22Rv1 (cell line): ENCODE data around the gene PAPSS2.

Source experiments
- CTCF ChIP-seq: fragments of 450-650 bp; IDR thresholded peaks from 2 replicates; pipeline ENCODE4 v1.5.1; 2017; ENCODE audit warnings: mild to moderate bottlenecking
- ZFX ChIP-seq: fragments of 450-650 bp; IDR thresholded peaks from 2 replicates; pipeline ENCODE4 v1.6.1; 2017; ENCODE audit warnings: antibody characterized with exemption, borderline replicate concordance

GRCh38 chr10:87626422-87626892, 33.2 kb upstream of the PAPSS2 start:
- TF ChIP-seq CTCF (no peak), ZFX (no peak)
